DND-41 (cell line): ENCODE data around the gene ICA1.
"Not testable (repeated sequence)": the region's sequence is repeated elsewhere in the genome, so short reads cannot be mapped to it uniquely, and the experiment has no call there.

Source experiments
- ATAC-seq: fragments of 200-7000 bp; cut with Tn5 transposase; 3 replicates; pipeline ENCODE4 v1.9.1; 2021; ENCODE audit warnings: low read depth; ENCODE audit not compliant: insufficient read depth
- DNase-seq: peaks from one replicate; pipeline ENCODE4 v3.0.0-alpha.2; 2020
- H2AFZ ChIP-seq: 2 replicates; pipeline ENCODE4 v1.6.0; 2012; ENCODE audit warnings: low read depth, low read length
- H3K27ac ChIP-seq: 2 replicates; pipeline ENCODE4 v1.5.1; 2012; ENCODE audit warnings: low read length, inconsistent platforms
- H3K27me3 ChIP-seq: fragments of 200-600 bp; sonication (generic); 2 replicates; pipeline ENCODE4 v1.6.0; 2012; ENCODE audit warnings: low read length, mild to moderate bottlenecking, inconsistent platforms; ENCODE audit not compliant: insufficient read depth, poor library complexity
- H3K36me3 ChIP-seq: 2 replicates; pipeline ENCODE4 v1.5.1; 2012; ENCODE audit warnings: low read length, inconsistent platforms; ENCODE audit not compliant: insufficient read depth
- H3K4me1 ChIP-seq: 2 replicates; pipeline ENCODE4 v1.5.1; 2012; ENCODE audit warnings: mild to moderate bottlenecking, low read length; ENCODE audit not compliant: insufficient read depth
- H3K4me2 ChIP-seq: 2 replicates; pipeline ENCODE4 v1.6.0; 2012; ENCODE audit warnings: mild to moderate bottlenecking, moderate library complexity, low read length, inconsistent platforms; ENCODE audit not compliant: insufficient read depth
- H3K4me3 ChIP-seq, 2 experiments: fragments of 200-600 bp in 1 of 2; shearing (Covaris generic) in 1 of 2; 2 replicates each; pipeline ENCODE4 v1.5.1; 2012 to 2016; ENCODE audit warnings: inconsistent platforms in 2 of 2, low read length in 2 of 2, mild to moderate bottlenecking in 2 of 2, low read depth in 1 of 2, moderate library complexity in 1 of 2
- H3K79me2 ChIP-seq: 2 replicates; pipeline ENCODE4 v1.6.0; 2012; ENCODE audit warnings: low read length, inconsistent platforms; ENCODE audit not compliant: insufficient read depth
- H3K9ac ChIP-seq: 2 replicates; pipeline ENCODE4 v1.6.0; 2012; ENCODE audit warnings: low read depth, mild to moderate bottlenecking, inconsistent platforms, low read length, moderate library complexity
- H3K9me3 ChIP-seq: 2 replicates; pipeline ENCODE4 v1.5.1; 2012; ENCODE audit warnings: low read length, moderate library complexity, mild to moderate bottlenecking, inconsistent platforms; ENCODE audit not compliant: insufficient read depth, severe bottlenecking
- H4K20me1 ChIP-seq: 2 replicates; pipeline ENCODE4 v1.6.0; 2012; ENCODE audit warnings: low read length; ENCODE audit not compliant: insufficient read depth
- CTCF ChIP-seq: IDR thresholded peaks from 2 replicates; pipeline ENCODE4 v1.5.1; 2012; ENCODE audit warnings: borderline replicate concordance, low read length, moderate library complexity, mild to moderate bottlenecking; ENCODE audit not compliant: poor library complexity, severe bottlenecking; ENCODE audit errors: extremely low read depth
- EZH2 ChIP-seq: IDR thresholded peaks from 3 replicates; pipeline ENCODE4 v1.6.1; 2012; ENCODE audit warnings: borderline replicate concordance, low read depth, mild to moderate bottlenecking, moderate library complexity, low read length, inconsistent platforms; ENCODE audit not compliant: severe bottlenecking

The ICA1 gene

GRCh38 chr7:8109196-8110022 is 152.6 kb downstream of the ICA1 start:
- ATAC-seq (no peak), DNase-seq (no peak)
- Histone ChIP-seq H3K4me3 (no peak overlapping the region), H3K27me3 (no peaks in the 10 kb centered on the region), H3K79me2 (no peaks in the 10 kb centered on the region), H2AFZ (no peak overlapping the region), H3K36me3 (no peaks in the 10 kb centered on the region), H4K20me1 (no peaks in the 10 kb centered on the region), H3K27ac (no peak overlapping the region), H3K4me1 (peaks cover 7% of the 10 kb centered on the region), H3K4me2 (no peak overlapping the region), H3K9me3 (no peaks in the 10 kb centered on the region), H3K9ac (no peak overlapping the region)
- TF ChIP-seq CTCF: no peak
- no peak for TF ChIP-seq EZH2

GRCh38 chr7:8105449-8106095 is 156.4 kb downstream of the ICA1 start:
- Histone ChIP-seq H3K9me3 (no peaks in the 10 kb centered on the region), H3K27me3 (no peaks in the 10 kb centered on the region), H3K9ac (no peak overlapping the region), H2AFZ (no peak overlapping the region), H3K27ac (no peak overlapping the region), H3K4me3 (no peak overlapping the region), H3K4me2 (no peak overlapping the region), H4K20me1 (no peaks in the 10 kb centered on the region), H3K79me2 (no peaks in the 10 kb centered on the region), H3K36me3 (no peaks in the 10 kb centered on the region), H3K4me1 (no peaks in the 10 kb centered on the region)
- no peak for TF ChIP-seq CTCF
- TF ChIP-seq EZH2: no peak
- ATAC-seq: no peak
- DNase-seq: no peak

- ATAC-seq (no peak), DNase-seq (no peak)
- no peaks in the 10 kb centered on the region for H3K4me1 ChIP-seq
- H3K36me3 ChIP-seq: no peaks in the 10 kb centered on the region
- H4K20me1 ChIP-seq: no peaks in the 10 kb centered on the region
- H3K27me3 ChIP-seq: no peaks in the 10 kb centered on the region
- no peak overlapping the region for H3K4me2 ChIP-seq
- H3K9me3 ChIP-seq: no peaks in the 10 kb centered on the region
- no peak overlapping the region for H2AFZ ChIP-seq
- TF ChIP-seq CTCF (no peak), EZH2 (no peak)
- no peak overlapping the region for H3K9ac ChIP-seq
- H3K4me3 ChIP-seq: no peak overlapping the region
- no peaks in the 10 kb centered on the region for H3K79me2 ChIP-seq
- H3K27ac ChIP-seq: no peak overlapping the region
Observed at GRCh38 chr7:8103282-8103681, 158.7 kb downstream of the ICA1 start.

- H4K20me1 ChIP-seq, H3K36me3 ChIP-seq: not testable (repeated sequence)
Observed at GRCh38 chr7:8101292-8101691, 160.7 kb downstream of the ICA1 start.

More at GRCh38 chr7:8101292-8101691, 160.7 kb downstream of the ICA1 start:
- H3K9ac ChIP-seq, H3K27me3 ChIP-seq, H3K27ac ChIP-seq, H3K4me3 ChIP-seq, H3K9me3 ChIP-seq, H3K4me2 ChIP-seq, DNase-seq, H3K4me1 ChIP-seq, H2AFZ ChIP-seq, H3K79me2 ChIP-seq, ATAC-seq: not testable (repeated sequence)
